ENCODE measurements around the gene FAM120A. TPM values are rescaled to one million over a fixed set of nuclear protein-coding genes. Genes with fewer than 3 reads are reported as not detected.

Gene FAM120A
- total RNA-seq, 1 experiment from 2014 or later, result 89.6 TPM

Small RNA genes lying within 50 kb of the gene (microRNA-seq; reads per million reads assigned to microRNA genes)
- not detected for gene MIR548AU (ENCODE audit: unreplicated experiment)

Other genes with a start within 250 kb of the FAM120A start
- 37.6 and 39.8 TPM in 2 replicates for gene FAM120AOS, start 1.9 kb downstream of the FAM120A start, total RNA-seq (2014; rRNA removed)
- gene PHF2, start 124.9 kb downstream of the FAM120A start, total RNA-seq (2014; rRNA removed), result 10.6 and 12.0 TPM in 2 replicates

Data from PC-3 (cell line).